DMS79 (cell line): Measurements from ENCODE around the gene TRPV4.

Source experiments
- DNase-seq: peaks from one replicate; lab custom pipeline; 2025; lab: John Stamatoyannopoulos, UW

TRPV4 gene

DNA sequence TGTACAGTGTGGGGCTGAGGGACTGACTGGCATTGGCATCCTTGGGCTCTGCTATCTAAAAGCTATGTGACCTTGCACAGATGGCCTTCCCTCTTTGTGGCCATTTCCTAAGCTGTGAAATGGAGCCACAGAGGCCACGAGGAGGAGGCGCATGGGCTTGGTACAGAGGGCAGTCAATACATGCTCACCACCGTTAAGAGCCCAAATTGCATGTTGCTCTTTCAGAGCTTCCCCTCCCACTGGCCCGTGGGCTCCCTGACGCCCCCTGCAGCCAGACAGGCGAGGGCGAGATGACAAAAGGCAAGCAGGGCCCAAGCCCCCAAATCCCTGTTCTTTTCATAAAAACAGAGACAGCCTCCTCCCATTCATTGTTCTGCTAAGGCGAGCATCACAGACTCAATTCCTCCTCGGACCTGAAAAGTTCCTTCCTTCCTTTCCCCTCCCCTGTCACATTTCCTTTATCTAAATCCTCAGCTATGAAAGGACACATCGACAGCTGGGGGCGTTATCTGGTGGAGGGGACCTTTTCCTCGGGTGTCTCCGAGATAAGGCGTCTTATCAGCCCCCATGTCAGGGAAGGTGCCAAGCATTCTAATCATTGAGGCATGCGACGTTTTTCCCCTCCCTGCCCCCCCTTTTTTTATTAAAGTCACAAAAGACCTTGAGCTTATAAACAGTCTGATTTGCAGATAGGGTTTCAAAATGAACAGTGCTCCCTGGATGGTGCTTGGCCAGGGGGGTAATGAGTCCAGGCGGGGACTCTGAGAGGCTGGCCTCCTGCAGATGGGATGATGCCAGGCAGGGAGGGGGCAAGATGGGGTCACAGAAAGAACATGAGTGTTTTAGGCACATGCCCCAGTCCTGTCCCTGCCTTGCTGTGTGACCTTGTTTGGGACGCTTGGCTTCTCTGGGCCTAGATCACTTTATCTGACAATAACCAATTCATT is 93.2 kb downstream of the TRPV4 start:
- DNase-seq, result no peak

DNA sequence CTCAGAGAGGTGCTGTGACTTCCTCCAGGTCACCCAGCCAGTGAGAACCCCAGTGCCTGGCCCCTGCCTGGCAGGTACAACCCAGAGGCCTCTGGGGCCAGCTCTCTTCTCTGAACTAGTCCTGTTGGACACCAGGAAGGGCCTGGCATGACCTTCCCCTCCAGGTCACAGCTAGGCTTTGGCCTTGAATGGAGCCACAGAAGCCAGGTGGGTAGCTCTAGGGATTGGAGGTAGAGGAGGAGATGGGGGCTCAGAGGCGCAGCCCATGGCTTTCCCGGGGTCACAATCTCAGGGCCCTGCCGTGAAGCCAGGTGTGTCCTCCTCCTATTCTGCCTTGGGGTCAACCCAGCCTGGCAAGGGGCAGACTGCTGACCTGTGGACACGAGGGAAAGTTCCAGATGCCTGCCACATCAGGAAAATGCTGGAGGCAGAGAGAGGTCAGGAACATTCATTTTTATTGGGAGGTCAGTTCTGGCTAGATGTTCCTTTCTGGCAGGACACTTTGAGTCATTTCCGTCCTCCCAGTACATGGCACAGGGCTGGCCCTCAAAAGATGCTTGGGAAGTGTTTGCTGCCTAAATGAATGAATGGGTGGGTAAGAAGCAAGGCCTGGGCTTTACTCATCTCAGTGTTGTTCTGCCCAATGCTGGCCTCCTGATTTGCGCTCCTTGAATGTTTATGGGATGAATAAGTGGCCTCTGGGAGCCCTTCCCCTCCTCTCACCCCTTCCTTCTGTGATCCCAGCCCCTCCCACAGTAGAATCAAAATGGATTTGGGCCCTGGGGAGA is 94.1 kb downstream of the TRPV4 start:
- DNase-seq, result no peak

DNA sequence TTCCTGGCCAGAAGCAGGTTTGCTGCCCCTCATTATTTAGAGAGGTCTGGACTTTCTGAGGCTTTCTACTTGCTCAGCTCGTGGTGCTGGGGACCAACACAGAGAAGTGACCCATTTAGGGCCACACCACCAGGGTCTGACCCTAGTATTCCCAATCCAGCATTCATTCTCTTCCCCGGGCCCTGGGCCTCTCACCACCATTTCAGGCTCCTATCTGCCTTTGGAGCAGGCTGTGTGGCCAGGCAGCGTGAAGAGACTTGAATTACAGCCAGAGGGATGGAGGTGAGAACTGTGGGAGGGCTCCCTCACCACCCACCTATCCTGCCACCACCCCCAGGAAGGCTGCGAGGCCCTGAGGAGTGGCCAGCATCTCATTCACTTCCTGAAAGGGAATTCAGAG is 95.0 kb downstream of the TRPV4 start:
- no peak for DNase-seq

DNA sequence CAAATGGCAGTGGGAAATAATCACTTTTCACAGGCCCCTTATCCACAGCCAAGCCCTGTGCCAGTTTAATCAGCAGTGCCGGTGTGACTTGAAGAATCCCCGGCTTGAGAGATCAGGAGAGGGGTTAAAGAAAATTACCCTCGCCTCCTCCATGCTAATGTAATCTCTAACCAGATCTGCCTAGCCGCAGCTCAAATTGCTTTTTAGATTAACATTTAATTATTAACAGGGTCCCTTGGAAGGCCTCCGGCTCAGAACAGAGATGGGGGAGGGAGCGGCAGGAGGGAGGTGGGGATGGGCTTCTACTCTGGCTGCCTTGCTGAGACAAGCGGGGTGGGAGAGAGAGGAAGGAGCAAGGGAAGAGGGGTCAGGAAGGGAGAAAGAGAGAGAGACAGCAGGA is 95.6 kb downstream of the TRPV4 start:
- DNase-seq, result no peak

DNA sequence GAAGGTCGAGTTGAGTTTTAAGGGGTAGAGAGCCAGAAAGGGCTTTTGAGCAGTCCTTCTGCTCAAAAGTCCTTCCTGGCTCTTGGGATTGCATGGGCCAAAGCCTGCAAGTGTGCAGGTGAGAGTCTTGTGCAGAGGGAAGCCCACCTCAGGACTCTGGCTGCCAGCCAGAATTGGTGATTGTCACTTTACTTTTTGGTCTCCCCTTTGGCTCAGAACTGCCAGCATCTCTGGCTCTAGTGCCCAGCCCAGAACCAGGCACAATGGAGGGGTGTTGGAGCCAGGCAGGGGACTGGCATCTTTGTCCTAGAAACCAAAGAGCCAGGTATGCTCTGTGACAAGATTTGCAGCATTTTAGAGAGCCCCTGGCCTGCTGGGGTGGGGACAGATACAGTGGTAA is 96.1 kb downstream of the TRPV4 start:
- DNase-seq, result peak; percentile 90

DNA sequence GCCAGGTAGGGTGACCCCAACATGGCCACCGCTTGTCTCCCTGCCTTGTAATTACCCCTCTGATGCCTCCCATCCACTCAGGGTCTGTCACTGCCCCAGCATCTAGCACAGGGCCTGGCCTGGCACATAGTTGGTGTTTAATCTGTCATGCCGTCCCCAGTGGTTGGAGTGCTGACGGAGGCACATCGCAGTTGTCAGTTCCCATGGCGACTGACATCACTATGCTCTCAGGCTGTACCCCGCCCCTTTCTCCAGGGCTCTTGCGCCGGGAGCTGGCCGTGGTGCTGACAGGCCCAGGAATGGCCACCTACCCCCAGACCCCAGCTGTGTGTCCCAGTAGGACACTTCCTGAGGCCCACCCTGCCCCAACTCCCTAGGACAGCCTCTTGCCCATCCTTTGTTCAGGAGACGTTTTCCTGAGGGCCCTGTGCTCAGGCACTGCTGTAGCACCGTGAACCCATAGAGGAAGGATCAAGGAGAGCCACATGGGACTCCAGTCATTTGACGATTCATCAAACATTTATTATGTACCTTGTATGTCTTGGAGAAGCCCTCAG is 96.6 kb downstream of the TRPV4 start:
- DNase-seq, result no peak

DNA sequence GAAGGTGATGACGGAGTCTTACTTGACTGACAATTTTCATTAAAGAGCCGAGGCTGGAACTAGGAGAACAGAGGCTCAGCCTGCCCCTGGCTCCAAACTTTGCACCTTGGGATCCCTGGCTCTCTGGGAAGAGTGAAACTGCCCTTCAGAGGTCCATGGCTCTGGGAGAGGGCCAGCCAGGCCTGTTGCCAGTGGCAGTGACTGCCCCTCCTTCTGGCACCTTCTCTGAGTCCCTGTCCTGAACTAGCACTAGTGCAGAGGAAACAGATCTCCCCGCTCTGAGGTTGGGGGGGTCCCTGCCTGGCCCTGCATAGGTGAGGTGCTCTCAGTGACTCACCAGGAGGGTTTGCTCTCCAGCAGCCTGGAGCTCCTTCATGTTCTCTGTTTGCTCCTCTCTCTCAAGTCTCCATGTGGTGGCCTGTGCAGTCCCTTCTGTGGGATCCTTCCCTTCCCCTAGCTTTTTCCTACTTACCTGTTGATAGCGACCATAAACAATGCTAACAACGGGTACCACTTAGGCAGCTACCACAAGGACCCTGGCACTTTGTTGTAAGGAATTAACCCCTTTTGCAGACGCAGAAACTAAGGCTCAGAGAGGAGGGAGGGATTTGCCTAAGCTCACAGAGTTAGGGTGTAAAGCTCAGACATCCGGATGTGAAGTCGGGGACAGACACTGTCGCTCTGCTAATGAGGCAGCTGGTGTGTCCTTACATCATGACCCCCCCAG is 97.2 kb downstream of the TRPV4 start:
- DNase-seq, result no peak

DNA sequence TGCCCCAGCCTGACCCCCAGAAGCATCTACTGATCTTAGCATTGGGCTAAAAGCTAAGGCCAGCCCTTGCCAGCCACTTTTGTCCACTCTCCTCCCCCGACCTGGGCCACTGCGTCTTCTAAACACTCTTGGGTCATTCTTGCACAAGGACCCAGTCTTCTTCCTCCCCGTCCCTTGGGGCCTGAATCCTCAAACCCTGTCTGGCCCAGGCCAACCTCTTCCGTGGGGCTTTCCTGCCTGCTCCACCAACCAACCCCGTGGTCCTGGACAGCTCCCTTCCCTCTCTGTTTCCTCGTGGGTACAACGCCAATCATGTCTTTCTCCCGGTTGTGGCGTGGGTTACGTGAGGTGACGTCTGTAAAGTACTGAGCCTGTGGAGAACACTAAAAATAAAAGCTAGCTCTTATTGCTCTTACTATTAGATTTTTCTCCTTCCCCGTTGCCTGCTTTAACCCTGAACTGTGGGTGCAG is 98.1 kb downstream of the TRPV4 start:
- DNase-seq, result no peak

DNA sequence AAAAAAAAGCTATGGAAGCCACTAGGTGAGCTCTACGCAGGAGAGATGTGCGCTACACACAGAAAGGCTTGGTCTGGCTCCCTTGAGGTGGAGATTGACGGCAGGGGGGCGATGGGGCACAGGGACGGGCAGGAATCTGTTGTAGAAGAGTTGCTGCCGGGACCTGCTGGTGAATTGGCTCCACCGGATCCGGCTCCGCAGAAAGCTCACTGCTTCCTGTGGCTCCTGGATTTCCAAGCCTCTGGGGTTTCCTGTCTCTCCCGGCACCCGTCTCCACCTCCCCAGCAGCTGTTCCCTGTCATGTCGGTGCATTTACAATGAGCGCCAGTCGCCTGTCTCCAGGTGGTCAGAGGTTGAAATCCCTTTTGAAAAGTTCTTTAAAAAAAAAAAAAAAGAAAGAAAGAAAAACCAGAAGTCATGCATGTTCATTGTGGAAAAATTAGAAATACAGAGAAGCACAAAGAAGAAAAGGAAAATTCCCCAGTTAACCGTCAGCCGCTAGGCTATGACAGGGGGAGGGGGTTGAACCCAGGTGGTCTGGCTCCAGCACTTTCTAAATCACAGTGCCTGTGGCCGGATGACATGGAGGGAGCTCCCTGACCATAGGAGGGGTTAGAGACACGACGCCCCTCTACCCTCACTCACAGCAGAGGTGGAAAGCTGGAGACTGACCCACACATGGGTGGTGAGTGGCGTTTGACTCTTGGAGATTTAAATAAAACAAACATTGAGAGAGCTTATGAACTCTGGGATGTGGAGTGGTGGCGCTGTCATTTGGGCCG is 98.8 kb downstream of the TRPV4 start:
- DNase-seq, result no peak
